Measurements from ENCODE around the gene BLOC1S4.

DNA sequence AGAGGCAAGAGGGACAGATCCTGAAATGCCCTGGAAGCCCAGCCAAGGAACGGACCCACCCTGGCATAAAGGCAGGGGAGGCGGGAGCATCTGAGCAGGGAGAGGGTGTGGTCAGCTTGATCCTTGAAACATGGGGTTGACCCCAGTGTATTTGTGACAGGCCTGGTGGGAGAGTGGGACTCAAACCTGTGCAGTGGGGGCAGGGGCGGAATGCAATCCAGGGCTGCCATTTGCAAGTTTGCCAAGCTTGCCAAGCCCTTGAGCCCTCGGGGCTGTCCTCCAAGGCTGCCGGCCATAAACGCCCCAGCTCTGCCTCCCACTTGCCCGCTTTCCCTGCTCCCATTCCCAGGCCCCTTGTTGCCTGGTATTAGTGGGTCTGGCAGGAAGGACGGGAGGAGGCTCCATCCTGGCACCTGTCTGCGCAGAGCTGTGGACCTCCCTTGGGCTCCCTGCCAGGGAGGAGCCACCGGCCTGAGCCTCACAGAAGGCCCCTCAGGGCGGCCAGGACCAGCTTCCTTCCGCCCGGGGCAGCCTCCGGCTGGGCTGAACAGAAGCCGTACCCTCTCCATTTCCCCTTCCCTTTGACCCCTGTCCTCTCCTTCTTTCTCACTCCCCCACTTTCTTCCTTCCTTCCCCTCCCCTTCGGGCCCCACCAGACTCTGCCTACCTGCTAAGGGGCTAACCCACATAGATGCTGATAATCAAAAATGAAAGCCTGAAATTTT, 21.6 kb upstream of the BLOC1S4 start:
- TF ChIP-seq, protein P1, sequence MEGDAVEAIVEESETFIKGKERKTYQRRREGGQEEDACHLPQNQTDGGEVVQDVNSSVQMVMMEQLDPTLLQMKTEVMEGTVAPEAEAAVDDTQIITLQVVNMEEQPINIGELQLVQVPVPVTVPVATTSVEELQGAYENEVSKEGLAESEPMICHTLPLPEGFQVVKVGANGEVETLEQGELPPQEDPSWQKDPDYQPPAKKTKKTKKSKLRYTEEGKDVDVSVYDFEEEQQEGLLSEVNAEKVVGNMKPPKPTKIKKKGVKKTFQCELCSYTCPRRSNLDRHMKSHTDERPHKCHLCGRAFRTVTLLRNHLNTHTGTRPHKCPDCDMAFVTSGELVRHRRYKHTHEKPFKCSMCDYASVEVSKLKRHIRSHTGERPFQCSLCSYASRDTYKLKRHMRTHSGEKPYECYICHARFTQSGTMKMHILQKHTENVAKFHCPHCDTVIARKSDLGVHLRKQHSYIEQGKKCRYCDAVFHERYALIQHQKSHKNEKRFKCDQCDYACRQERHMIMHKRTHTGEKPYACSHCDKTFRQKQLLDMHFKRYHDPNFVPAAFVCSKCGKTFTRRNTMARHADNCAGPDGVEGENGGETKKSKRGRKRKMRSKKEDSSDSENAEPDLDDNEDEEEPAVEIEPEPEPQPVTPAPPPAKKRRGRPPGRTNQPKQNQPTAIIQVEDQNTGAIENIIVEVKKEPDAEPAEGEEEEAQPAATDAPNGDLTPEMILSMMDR (conservative IDR thresholded peaks at IDR 0.05; ENCODE audit: low read depth in 2 of 2): no peak
- TF ChIP-seq EZH2 (IDR thresholded peaks at IDR 0.05; ENCODE audit: low read depth, unreplicated experiment): no peak
- no peak for TF ChIP-seq POLR2AphosphoS5 (IDR thresholded peaks at IDR 0.05; ENCODE audit: low read depth)
- TF ChIP-seq, protein P2, sequence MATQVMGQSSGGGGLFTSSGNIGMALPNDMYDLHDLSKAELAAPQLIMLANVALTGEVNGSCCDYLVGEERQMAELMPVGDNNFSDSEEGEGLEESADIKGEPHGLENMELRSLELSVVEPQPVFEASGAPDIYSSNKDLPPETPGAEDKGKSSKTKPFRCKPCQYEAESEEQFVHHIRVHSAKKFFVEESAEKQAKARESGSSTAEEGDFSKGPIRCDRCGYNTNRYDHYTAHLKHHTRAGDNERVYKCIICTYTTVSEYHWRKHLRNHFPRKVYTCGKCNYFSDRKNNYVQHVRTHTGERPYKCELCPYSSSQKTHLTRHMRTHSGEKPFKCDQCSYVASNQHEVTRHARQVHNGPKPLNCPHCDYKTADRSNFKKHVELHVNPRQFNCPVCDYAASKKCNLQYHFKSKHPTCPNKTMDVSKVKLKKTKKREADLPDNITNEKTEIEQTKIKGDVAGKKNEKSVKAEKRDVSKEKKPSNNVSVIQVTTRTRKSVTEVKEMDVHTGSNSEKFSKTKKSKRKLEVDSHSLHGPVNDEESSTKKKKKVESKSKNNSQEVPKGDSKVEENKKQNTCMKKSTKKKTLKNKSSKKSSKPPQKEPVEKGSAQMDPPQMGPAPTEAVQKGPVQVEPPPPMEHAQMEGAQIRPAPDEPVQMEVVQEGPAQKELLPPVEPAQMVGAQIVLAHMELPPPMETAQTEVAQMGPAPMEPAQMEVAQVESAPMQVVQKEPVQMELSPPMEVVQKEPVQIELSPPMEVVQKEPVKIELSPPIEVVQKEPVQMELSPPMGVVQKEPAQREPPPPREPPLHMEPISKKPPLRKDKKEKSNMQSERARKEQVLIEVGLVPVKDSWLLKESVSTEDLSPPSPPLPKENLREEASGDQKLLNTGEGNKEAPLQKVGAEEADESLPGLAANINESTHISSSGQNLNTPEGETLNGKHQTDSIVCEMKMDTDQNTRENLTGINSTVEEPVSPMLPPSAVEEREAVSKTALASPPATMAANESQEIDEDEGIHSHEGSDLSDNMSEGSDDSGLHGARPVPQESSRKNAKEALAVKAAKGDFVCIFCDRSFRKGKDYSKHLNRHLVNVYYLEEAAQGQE (IDR thresholded peaks at IDR 0.05; ENCODE audit: unreplicated experiment): no peak
- TF ChIP-seq EZH2phosphoT487 (IDR thresholded peaks at IDR 0.05; ENCODE audit: unreplicated experiment): no peak
- no peak for TF ChIP-seq CREB1 (CRISPR knock-in tag; IDR thresholded peaks at IDR 0.05; ENCODE audit: low read depth)
- no peak for TF ChIP-seq ZNF114 (CRISPR knock-in tag; IDR thresholded peaks at IDR 0.05)
- TF ChIP-seq ZNF331 (CRISPR knock-in tag; IDR thresholded peaks at IDR 0.05; ENCODE audit: low read depth): no peak
- TF ChIP-seq JUNB (IDR thresholded peaks at IDR 0.05; ENCODE audit: unreplicated experiment): no peak
- TF ChIP-seq, protein P3, sequence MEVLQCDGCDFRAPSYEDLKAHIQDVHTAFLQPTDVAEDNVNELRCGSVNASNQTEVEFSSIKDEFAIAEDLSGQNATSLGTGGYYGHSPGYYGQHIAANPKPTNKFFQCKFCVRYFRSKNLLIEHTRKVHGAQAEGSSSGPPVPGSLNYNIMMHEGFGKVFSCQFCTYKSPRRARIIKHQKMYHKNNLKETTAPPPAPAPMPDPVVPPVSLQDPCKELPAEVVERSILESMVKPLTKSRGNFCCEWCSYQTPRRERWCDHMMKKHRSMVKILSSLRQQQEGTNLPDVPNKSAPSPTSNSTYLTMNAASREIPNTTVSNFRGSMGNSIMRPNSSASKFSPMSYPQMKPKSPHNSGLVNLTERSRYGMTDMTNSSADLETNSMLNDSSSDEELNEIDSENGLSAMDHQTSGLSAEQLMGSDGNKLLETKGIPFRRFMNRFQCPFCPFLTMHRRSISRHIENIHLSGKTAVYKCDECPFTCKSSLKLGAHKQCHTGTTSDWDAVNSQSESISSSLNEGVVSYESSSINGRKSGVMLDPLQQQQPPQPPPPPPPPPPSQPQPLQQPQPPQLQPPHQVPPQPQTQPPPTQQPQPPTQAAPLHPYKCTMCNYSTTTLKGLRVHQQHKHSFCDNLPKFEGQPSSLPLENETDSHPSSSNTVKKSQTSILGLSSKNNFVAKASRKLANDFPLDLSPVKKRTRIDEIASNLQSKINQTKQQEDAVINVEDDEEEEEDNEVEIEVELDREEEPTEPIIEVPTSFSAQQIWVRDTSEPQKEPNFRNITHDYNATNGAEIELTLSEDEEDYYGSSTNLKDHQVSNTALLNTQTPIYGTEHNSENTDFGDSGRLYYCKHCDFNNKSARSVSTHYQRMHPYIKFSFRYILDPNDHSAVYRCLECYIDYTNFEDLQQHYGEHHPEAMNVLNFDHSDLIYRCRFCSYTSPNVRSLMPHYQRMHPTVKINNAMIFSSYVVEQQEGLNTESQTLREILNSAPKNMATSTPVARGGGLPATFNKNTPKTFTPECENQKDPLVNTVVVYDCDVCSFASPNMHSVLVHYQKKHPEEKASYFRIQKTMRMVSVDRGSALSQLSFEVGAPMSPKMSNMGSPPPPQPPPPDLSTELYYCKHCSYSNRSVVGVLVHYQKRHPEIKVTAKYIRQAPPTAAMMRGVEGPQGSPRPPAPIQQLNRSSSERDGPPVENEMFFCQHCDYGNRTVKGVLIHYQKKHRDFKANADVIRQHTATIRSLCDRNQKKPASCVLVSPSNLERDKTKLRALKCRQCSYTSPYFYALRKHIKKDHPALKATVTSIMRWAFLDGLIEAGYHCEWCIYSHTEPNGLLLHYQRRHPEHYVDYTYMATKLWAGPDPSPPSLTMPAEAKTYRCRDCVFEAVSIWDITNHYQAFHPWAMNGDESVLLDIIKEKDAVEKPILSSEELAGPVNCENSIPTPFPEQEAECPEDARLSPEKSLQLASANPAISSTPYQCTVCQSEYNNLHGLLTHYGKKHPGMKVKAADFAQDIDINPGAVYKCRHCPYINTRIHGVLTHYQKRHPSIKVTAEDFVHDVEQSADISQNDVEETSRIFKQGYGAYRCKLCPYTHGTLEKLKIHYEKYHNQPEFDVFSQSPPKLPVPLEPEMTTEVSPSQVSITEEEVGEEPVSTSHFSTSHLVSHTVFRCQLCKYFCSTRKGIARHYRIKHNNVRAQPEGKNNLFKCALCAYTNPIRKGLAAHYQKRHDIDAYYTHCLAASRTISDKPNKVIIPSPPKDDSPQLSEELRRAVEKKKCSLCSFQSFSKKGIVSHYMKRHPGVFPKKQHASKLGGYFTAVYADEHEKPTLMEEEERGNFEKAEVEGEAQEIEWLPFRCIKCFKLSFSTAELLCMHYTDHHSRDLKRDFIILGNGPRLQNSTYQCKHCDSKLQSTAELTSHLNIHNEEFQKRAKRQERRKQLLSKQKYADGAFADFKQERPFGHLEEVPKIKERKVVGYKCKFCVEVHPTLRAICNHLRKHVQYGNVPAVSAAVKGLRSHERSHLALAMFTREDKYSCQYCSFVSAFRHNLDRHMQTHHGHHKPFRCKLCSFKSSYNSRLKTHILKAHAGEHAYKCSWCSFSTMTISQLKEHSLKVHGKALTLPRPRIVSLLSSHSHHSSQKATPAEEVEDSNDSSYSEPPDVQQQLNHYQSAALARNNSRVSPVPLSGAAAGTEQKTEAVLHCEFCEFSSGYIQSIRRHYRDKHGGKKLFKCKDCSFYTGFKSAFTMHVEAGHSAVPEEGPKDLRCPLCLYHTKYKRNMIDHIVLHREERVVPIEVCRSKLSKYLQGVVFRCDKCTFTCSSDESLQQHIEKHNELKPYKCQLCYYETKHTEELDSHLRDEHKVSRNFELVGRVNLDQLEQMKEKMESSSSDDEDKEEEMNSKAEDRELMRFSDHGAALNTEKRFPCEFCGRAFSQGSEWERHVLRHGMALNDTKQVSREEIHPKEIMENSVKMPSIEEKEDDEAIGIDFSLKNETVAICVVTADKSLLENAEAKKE (CRISPR knock-in tag; IDR thresholded peaks at IDR 0.05): no peak

All from GM23338 (cell line).